AG04449 (cell line): Measurements from ENCODE around the gene ITPK1.

Experiments used
- CTCF ChIA-PET: fragments of 350-600 bp; formaldehyde crosslinking; extraction: SDS; loops from one replicate; lab custom pipeline; 2021; ENCODE audit warnings: antibody characterized with exemption; lab: Yijun Ruan, JAX
- POLR2A ChIA-PET: fragments of 400-600, 350-600 bp; formaldehyde crosslinking; extraction: SDS; loops from one replicate; lab custom pipeline; 2020; ENCODE audit warnings: antibody characterized with exemption, inconsistent platforms; lab: Yijun Ruan, JAX
- DNase-seq: peaks from one replicate; pipeline ENCODE4 v3.0.0-alpha.2; 2010; ENCODE audit warnings: low read depth, low spot score
- H3K4me3 ChIP-seq: 2 replicates; pipeline ENCODE4 v1.5.1; 2011; ENCODE audit warnings: low read depth, mild to moderate bottlenecking, control low read depth, low read length
- TF ChIP-seq, protein P1 (sequence below): IDR thresholded peaks from one replicate; pipeline ENCODE4 v1.5.1; 2011; ENCODE audit warnings: mild to moderate bottlenecking, moderate library complexity, low read length, control low read depth, inconsistent platforms; ENCODE audit not compliant: insufficient read depth; ENCODE audit errors: missing control alignments

Gene ITPK1

DNA sequence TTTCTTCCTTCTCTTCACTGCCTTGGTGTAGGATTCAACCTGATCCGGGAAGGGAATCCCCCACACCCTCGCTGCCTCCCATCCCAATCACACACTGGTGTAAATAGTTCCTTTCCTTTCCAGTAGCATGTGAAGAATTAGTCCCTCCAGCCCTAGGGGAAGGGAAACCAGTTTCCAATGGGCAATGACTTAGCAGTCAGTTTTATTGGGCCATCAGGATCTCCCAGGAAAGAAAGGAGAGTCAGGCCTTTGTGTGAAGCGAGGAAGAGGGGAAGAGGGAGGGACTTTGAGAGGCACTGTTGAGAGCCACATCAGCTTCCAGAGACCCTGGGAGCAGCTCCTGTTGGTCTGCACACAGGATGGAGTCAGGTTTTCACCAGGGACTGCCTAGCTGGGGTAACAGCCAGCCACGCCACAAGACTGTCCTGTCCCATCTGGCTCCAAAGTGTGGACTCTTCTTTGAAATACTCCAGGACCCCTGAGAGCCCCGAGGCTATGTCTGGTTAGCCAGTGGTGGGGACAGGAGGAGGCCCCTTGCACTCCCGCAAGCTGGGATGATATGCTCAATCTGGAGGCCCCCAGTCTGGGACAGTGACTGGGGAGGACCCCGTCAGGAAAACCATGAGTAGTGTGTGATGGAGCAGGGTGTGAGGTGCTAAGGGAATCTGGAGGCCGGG is 41.1 kb upstream of the ITPK1 start:
- TF ChIP-seq, protein P1, sequence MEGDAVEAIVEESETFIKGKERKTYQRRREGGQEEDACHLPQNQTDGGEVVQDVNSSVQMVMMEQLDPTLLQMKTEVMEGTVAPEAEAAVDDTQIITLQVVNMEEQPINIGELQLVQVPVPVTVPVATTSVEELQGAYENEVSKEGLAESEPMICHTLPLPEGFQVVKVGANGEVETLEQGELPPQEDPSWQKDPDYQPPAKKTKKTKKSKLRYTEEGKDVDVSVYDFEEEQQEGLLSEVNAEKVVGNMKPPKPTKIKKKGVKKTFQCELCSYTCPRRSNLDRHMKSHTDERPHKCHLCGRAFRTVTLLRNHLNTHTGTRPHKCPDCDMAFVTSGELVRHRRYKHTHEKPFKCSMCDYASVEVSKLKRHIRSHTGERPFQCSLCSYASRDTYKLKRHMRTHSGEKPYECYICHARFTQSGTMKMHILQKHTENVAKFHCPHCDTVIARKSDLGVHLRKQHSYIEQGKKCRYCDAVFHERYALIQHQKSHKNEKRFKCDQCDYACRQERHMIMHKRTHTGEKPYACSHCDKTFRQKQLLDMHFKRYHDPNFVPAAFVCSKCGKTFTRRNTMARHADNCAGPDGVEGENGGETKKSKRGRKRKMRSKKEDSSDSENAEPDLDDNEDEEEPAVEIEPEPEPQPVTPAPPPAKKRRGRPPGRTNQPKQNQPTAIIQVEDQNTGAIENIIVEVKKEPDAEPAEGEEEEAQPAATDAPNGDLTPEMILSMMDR, result no peak
- DNase-seq, result no peak
- CTCF ChIA-PET, result interaction anchor here (0.9 to 2.6 kb wide), 2 partner anchors 43 to 205 kb away, joined by 3 to 7 read pairs; no protein-coding TSS in a partner anchor
- no peak overlapping the region for H3K4me3 ChIP-seq
- POLR2A ChIA-PET, result no interaction called here

DNA sequence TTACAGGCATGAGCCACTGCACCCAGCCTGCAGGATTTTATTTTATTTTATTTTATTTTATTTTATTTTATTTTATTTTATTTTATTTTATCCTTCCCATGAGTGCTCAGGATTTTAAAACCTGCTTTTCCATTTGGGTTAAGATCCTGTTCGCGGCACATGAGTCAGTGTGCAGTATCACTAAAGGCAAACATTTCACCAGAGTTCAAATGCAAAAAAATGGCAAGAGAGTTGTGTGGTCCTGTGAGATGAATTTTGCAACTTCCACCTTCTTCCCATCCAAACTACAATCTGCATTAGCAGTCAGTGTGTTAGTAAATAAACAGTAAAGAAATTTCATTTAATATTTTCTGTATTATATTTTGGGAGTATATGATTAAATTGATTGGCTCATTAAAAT is 39.9 kb upstream of the ITPK1 start:
- CTCF ChIA-PET, result interaction anchor here (2.6 to 3.1 kb wide), 2 partner anchors 14 to 204 kb away, joined by 7 to 12 read pairs; no protein-coding TSS in a partner anchor
- DNase-seq, result no peak
- POLR2A ChIA-PET, result no interaction called here
- TF ChIP-seq, protein P1, result no peak
- no peak overlapping the region for H3K4me3 ChIP-seq

- CTCF ChIA-PET, result interaction anchor here (3.1 kb wide), 1 partner anchor 12 kb away, joined by 12 read pairs; no protein-coding TSS in a partner anchor
- no peak for DNase-seq
- POLR2A ChIA-PET, result no interaction called here
- TF ChIP-seq, protein P1, result no peak
- no peak overlapping the region for H3K4me3 ChIP-seq
Observed at GRCh38 chr14:93153121-93153520, 37.4 kb upstream of the ITPK1 start.

- ChIA-PET POLR2A (no interaction called here), CTCF (no interaction called here)
- H3K4me3 ChIP-seq, result no peak overlapping the region
- TF ChIP-seq, protein P1, result no peak
- DNase-seq, result no peak
Observed at GRCh38 chr14:93150227-93151208, 34.8 kb upstream of the ITPK1 start.

DNA sequence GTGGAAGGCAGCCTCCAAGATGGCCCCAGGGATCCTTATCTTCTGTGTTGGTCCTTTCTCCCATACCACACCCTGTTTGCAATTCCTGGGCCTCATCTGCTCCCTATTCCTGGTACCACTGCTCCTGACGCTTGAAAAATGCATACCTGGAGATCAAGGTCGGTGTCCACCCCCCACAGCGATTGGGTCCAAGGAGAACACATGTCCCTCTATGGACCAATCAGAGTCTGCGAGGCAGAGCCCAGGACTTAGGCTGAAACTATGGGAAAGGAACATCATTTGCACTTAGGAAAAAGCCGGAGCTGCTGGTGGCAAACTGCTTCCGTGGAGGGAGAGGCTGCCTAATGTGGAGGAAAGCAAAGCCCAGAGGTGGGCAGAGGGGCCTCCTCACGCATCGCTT is 33.3 kb upstream of the ITPK1 start:
- ChIA-PET POLR2A (no interaction called here), CTCF (no interaction called here)
- TF ChIP-seq, protein P1, result no peak
- H3K4me3 ChIP-seq, result no peak overlapping the region
- DNase-seq, result no peak

GRCh38 chr14:93146119-93146518 is 30.4 kb upstream of the ITPK1 start:
- CTCF ChIA-PET, result interaction anchor here (1.1 to 2.2 kb wide), 4 partner anchors 14 to 33 kb away, joined by 3 to 10 read pairs (median 7); no protein-coding TSS in a partner anchor
- TF ChIP-seq, protein P1, result no peak
- no peak overlapping the region for H3K4me3 ChIP-seq
- no peak for DNase-seq
- POLR2A ChIA-PET, result no interaction called here
